IPS-NIHi11 (cell line): ENCODE results near the gene BEND5.

Experiments
- DNase-seq: peaks from one replicate; pipeline ENCODE4 v3.0.0; 2012; ENCODE audit warnings: mixed read lengths, low spot score

BEND5 gene

DNA sequence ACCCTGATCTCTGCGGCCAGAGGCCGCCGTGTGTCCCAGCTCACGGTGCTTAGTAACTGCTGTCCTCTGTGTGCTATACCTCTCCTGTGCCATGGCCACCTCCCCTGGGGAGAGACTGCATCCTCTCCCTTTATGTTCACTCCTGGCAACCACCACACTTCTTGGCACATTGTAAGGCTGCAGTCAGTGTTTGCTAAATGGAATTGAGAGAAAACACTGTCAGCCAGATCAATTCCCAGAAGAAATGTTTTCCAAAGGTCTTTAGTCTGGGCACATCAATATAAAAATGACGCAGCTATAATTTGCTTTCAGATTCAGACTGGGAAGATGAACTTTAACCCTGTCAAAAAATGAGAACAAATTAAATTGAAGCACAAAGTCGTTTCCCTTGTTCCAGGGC, 96.8 kb downstream of the BEND5 start:
- no peak for DNase-seq

DNA sequence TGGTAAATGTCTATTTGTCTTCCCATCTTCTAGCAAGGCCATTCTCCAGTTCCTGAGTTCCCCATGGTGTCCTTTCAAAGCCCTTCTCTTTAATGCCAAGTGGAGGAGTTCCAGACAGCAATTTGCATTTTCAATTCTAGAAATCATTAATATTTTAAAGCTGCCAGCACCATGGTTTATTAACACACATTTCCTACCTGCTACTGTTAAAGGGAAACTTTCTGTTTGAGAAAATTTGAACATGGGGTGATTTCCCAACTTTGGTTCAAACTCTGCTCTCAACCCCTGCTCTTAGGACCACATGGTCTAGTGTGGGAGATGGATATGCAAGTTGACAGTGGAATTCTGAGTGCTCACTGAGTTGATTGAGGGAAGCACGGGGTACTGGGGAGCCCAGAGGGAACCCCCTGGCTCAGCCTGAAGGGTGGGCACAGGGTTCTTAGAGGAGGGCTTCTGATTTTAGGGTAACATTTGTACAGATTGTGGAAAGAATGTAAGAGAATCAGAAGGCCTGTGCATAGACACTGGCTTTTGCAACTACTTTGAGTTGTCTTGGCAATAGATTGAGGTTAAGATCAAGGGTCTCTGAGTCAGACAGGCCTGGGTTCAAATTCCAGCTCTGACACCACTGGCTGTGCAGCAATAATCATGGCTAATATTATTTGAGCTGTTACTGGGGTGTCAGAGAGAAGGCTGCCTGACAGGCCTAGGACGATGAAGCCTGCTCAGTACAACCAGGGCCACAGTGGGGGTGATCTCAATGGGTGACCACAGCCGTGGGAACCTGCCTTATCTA, 97.8 kb downstream of the BEND5 start:
- DNase-seq = no peak
